Measurements from ENCODE around the gene PAFAH2.

PAFAH2 gene

DNA sequence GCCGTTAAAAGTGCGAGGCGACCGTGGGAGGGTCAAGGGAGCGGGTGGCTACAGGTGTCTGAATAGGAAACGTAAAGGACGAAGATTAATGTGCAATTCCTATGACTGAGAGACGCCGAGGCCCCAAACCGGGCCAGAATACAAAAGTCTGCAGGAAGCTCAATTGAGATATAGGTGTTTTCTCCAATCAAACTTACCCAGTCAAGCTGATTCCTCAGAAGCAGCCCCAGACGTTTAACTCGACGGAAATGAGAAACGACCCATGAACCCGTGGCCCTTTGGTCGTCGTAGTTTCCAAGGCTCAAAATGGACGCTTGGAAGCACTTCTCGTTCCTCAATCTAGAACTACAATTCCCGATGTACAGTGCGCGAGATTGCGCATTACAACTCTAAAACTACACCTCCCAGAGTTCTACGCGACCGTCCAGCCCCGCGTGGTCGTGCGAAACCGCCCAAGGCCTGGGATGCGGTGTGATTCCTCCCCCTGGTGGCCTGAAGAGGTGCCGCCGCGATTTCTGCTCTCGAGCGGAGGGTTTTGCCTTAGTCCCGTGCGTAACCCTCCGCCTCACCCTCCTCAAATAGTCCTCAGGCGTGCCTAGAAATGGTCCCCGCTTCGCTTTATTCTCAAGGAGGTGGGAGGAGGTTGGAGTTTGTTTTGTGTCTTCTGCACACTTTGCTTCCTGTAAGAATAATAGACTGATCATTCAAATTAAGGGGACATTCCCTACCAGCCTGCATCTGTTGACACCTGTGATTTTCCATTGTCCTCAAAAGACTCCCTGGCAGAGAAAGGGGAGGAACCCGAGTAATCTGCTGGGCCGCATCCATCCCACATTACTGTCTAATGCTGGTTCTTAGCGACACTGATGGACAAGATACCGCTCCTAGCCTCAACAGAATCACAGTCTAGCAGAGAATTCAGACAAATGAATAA lies at the start of gene PAFAH2:
TSS of gene PAFAH2 (minus strand) at position 236 of the 934 bp plus-strand sequence. CDS start 7,247 bp downstream, outside the sequence.
- peak; percentile 98 for FAIRE-seq

DNA sequence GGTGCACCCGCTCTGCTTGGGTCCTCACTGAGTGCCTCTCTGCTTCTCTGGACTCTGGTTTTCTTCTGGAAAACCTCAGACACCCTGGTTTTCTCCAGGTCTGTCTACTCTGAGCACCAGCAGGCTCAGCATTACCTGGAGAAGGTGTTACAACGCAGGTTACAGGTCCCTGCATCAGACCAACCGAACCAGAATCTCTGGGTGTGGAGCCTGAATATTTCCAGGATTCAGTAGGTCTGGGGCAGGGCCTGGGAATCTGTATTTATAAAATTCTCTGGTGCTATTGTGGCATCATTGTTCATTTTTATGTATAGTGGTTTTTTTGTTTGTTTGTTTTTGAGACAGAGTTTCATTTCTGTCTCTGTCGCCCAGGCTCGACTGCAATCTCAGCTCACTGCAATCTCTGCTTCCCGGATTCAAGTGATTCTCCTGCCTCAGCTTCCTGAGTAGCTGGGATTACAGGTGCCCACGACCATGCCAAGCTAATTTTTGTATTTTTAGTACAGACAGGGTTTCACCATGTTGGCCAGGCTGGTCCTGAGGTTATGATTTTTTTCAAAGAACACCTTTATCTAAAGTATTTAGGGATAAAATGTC lies 49.5 kb upstream of the PAFAH2 start:
- no peak for FAIRE-seq

DNA sequence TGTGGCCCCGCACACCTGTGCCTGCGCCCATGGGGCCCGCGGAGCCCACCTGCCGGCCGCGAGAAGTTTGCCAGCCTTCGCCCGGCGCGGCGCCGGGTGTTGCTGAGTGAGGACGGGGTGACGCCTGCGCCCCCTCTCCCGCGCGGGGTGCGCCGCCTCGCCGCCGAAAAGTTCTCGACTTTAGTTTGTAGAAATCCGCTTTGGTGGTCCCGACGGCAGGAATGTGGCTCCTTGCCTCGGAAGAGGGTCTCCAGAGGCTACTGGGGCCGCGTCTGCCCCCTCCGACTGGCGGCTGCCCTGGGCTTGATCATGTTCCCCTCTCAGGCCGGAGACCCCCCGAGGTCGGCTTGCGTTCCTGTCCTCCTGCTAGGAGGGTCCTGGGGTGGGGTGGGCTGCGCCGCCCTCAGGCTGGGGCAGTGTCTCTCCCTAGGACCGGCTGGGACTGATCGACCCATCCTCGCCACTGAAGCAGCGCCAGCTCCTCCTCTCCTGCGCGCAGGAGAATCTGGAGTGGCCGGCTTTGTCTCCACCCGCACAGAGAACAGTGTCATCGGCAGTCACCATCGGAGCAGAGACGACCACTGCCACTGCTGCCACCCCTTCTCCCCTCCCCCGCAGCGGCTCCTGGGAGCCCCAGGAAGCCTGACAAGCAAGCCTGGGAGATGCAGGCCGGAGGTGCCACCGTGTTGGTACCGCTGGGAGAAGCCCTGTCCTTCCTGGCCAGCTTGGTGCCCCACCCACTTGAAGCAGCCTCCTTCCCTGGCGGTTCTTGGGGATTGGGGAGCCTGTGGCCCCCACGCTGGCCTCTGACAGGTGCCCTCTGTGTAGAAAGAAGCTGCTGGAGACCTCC lies 48.6 kb upstream of the PAFAH2 start:
- no peak for FAIRE-seq

DNA sequence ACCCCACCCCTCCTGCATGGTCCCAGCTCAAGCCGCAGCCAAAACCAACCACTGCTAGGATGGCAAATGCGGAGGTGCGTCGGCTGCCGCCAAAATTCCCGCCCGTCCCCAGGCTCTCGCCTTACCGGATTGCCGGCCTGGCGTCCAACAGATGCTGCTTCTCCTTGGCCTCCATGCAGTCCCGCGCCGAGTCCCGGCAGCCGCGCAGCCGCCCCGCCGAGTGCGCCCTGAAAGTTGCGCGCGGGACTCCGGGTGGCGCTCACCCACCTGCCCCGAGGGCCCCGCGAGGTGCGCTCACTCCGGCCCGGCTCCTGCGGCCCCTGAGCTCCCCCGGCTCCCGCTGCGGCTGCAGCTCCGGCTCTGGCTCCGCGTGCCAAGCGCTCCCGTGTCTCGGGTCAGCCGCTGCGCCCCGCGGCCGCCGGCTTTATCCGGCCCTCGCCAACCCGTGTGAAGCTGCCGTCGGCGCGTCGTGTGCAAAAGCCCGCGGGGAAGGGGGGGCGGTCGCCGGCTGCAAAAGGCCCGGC lies 47.9 kb upstream of the PAFAH2 start, which contains the start of gene SLC30A2:
TSS of gene SLC30A2 (minus strand) at position 397 of the 524 bp plus-strand sequence. CDS start at position 175, 222 bp downstream.
- FAIRE-seq: no peak

DNA sequence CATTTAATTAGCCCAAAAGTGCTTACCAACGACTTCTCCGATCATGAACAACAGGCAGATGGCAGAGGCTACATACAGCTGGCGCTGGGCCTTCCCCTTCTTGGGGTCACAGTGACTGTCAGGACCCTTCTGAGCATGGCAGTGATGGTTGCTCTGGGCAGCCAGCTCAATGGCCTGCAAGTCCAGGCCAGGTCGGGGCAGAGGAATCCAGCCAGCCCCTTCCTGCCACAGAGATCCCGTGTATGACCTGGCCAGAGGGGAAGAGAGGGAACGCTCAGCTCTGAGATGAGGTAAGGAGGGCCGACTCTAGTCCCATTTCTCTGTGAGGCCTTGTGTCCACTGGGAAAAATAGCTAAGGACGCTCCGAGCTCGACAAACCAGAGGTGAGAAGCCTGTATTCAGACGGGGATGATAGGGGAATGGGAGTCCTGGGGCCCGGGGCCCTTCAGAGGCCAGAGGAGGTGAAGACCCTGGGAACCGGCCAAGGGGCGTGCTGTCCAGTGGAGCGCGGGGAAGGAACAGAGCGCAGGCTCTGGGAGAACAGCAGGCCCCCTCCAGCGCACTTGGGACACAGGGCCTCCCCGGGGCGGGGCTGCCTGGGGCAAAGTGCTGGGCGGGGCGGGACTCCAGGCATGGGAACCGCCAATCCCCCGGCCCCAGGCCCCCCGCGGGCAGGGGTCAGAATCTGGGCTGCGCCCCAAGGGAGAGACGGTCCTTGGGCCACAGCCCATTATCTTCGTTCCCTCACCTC lies 47.3 kb upstream of the PAFAH2 start:
- no peak for FAIRE-seq

DNA sequence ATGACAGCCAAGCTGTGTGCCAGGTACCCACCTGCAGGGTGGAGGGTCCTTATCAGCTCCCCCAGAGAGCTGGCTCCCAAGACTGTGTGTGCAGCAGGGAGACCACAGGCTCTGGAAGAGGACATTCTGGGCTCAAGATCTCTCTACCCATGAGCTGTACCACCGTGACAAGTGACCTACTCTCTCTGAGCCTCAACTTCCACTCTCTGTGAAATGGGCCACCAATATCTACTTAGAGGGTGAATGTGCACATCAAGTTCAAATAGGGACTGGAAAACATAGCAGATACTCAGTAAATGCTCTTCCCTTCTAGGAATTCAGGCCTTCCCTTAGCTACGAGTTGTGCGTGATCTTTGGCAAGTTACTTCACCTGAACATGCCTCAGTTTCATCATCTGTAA lies 46.6 kb upstream of the PAFAH2 start:
- no peak for FAIRE-seq

DNA sequence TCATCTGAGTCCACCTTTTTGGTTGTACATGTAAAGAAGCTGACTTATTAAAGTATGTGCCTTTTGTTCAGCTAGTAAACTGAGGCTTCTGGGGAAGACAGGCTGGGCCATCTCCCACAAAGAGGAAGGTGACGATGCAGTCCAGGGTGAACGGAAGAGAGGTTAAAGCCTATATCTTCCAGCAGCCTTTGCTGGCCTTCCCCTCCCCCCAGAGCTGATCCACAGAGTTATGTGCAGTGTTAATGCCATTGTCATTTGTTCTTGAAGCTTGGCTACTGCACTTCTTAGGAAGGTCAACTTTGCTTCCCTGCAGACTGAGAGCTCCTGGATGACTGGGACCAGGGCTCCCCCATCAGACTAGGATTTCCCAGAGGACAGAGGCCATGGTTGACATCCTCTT lies 45.9 kb upstream of the PAFAH2 start:
- FAIRE-seq: no peak

DNA sequence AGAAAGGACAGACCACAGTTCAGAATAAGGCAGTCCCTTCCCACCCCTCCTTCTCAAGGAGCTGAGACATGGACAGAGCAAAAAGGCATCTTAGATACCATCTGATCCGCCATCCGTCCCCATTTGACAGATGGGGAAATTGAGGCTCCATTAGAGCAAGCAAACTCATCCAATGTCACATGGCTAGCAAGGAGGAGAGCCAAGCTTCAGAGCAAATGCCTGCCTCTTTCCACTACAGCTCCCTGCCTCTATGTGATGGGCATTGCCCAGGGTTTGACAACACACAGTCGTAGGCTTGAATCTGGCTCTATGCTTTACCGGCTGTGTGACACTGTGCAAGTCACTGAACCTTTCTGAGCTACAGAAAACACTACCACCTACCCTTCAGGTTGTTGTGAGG lies 44.1 kb upstream of the PAFAH2 start:
- no peak for FAIRE-seq

DNA sequence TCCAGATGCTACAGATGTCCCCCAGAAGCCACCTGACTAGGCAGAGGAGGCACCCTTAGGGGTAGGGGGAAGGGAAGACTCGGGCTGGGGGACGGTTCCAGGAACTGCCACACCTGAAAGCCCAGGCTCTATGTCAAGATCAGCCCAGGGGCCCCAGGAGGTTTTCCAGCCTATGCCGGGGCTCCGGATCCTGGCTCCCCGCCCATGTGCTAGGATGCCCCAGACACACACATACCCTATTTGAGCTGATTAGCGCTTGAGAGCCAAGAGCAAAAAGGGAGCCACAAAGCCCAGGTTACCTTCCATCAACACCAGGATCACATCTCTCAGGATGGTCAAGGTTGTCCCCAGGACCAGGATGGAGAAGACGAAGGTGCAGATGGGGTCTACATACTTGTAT lies 43.5 kb upstream of the PAFAH2 start:
- FAIRE-seq: no peak

DNA sequence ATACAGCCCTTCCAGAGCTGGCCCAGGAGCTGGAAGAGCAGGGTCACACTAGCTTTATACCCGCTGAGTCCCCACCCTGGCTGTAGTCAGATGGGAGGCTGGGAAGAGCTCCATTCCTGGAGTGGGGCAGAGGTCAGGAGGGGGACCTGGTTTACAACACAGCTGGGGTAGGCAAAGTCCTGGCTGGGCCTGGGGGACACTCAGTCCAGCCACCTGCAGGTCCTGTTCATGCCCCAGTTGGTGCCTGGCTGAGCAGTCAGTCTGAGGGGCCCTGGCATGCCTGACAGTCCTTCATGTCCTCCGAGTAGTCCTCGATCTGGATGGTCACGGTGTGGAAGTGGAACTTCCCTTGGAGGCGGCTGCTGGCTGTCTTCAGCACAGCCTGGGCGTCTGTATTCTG lies 41.0 kb upstream of the PAFAH2 start:
- no peak for FAIRE-seq

DNA sequence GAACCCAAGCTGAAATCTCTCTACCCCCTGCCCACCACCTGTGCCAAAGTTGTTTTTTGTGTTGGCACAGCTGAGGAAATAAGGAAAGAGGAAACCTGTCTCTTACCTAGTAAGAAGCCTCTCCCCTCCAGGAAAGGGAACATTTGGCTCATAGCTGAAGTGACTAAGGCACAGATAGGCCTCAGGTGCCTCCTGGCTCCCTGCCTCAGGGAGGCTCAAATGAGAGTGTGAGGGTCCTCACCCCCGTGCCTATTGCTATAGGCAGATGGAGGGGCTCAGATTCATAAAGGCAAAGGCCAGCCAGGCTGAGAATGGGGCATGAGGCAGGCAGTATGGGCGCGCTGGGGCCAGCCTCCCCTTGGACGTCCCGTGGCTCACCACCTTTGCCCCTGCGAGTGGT lies 40.6 kb upstream of the PAFAH2 start:
- no peak for FAIRE-seq

DNA sequence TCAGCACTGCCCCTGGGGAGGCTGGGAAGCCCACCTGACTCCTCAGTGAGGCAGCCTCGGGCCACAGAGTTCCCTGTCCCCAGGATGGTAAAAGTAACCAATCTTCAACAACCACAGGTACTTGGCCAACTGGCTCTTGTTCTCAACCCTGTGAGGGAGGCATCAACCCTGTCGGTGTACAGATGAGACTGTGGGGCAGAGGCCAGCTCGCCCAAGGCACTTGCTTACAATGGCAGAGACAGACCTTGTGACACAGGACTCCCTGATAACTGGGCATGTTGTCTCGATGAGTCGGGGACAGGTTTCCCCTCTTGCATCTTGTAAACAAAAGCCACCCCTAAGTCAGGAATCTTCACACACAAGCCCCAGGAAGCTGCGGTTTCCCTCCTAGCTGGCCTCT lies 40.0 kb upstream of the PAFAH2 start:
- no peak for FAIRE-seq

DNA sequence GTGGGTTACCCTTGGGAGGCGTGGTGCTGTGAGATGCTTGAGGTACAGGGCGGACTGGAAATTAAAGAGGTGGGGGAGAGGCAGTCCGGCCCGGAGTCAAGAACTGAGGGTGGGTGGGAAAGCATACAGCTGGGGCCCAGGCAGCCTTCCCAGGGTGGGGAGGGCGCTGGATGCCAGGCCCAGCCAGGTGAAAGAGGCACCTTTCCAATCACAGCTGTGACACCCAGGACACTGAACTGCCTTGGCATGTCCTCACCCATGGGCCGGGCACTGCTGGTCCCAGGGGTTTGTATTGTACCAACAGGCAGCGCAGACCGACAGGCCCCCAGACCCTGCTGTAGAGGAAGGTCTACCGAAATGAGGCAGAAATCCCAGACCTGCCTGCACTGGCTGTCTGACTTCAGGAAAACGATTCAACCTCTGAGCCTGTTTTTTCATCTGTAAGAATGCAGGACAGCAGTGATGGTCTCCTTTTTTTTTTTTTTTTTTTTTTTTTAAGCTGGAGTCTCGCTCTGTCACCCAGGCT lies 39.0 kb upstream of the PAFAH2 start:
- no peak for FAIRE-seq

DNA sequence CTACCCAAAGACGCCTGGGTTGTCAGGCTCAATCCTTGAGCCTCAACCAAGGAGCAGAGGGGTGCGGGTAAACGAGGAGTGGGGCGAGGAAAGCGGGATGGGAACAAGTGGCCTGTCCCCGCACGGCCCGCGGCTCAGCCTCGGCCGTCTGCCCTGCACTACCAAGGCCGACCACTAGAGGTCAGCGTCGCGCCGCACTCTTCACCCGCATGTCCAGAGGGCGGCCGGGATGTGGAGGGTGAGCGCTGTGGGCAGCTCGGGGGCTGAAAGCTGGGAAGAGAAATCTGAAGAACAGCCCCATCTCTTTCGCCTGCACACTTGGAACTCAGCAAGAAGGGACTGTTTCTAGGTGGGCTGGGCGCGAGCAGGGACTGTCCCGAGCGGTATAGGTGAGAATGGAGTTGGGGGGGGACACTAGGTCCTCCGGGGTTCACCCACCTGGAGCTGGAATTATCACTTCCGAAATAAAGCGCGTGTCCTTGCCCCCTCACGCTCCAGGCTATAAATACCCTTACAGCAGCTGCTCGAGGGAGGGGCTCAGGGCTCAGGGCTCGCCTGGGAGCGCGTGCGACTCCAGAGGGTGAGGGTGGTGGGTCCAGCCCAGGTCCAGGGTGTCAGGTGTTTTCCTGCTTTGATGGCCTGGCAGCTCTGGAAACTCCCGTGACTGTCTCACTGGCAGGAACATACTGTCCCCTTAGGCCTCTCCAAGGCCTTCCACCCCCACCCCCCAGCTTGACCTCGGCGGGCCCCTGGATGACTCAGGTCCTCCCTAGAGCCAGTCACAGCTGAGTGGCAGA lies 38.3 kb upstream of the PAFAH2 start:
- FAIRE-seq: no peak

DNA sequence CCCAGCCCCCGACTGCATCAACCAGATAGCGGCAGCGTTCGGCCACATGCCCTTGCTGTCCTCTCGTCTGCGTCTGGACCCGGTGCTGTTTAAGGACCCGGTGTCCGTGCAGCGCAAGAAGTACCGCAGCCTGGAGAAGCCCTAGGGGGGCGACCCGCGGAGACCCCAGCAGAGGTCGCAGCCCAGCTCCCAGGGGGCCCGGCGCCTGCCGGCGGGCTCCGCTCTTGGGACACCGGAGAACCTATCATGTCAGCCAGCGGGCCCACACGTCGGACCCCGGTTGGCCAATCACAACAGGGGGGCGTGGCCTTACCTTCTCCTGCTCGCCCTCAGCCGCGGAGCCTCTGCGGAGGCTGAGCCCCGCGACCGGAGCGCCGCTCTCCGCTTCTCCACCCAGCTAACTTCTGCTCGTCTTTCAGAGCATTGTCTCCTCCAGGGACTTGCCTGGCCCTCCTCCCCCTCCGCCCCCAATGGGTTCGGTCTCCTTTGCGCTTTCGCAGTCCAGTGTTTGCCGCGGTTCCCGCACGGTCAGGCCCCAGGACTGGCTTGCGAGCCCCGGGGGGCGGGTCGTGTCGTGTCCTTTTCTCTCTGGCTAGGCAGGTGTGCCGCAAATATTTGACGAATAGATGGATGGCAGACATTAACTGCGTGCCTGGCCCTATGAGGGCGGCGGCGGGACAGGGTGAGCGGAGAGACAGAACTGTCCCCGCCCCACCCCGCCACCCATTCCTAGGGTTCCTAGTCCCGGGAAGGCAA lies 37.5 kb upstream of the PAFAH2 start:
- no peak for FAIRE-seq

DNA sequence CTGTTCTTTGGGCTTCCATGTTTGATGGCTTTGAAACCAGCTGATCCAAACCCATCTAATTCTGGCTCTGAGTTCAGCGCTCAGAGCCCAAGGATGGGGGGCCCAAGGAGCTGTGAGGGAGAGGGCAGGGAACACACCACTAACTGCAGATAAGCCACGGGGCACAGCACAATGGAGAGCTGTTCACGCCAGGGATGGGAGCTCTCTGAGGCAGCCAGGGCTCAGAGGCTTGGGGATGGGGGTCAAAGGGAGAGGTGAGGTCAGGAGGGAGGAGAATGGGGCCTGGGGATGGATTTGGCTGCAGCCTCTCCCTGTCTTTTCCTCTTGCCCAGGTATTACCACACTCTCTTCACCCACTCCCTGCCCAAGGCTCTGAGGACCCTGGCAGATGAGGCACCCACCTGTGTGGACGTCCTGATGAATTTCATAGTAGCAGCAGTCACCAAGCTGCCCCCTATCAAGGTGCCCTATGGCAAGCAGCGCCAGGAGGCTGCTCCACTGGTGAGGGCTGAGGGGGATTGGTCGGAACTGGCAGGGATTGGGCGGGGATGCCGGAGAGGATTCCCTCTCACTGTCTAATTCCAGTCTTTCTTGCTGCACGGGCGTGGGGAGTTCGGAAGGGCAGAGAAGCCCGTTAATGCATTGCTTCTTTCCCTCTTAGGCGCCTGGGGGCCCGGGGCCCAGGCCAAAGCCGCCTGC lies 36.8 kb upstream of the PAFAH2 start:
- FAIRE-seq: no peak

DNA sequence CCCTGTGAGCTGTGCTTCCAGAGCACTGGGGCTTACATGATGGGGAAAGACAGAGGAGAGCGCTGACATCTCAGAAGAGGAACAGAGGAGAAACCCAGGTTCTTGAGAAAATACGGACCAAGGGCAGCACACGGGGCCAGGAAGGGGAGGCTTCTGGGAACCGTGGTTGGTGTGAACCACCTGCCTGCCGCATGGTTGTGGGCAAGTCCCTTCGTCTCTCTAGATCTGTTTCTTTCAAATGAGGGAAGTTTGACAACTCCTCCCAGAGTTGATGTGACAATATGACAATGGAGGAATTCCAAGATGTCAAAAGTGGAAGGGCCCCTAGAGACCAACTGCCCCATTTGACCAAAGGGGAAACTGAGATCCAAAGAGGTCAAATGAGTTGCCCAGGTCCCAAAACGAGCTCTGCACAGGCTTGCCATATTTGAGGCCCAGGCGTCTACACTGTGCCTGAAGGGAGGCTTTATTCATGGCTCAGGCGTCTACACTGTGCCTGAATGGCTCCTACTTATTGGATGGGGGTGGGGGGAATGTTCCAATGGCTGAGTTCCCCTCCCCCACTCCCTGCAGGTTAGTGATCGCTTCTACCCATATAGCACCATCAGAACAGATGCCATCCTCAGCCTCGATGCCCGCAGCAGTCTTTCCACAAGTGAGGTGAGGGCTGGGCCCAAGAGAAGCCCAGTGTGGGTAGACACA lies 34.9 kb upstream of the PAFAH2 start:
- no peak for FAIRE-seq

DNA sequence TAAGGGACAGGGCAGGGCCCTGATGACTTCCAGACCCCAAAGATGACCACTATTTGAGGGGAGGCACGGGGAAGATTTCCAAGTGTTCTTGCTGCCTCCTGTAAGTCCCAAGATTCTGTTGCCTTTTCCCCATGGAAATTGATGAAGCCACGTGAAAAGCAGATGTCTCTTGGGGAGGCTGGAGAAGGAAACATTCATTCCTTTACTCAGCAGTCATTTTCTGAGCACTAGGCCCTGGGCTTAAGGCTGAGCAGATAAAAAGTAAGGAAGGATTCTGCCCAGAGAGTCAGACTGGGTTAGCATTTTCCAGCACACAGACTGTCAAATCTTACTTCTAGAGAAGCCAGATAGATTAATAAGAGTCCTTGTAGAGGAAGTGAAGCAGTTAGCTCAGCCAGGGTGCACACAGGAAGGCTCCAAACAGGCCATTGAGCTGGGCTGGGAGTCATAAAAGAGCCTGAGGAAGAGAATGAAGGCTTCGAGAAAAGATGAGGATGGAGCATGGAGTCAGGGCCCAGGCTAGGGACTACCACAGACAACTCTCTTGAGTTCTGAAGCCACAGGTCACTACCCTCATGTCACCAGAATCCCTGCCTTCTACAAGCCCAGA lies 33.9 kb upstream of the PAFAH2 start:
- no peak for FAIRE-seq

DNA sequence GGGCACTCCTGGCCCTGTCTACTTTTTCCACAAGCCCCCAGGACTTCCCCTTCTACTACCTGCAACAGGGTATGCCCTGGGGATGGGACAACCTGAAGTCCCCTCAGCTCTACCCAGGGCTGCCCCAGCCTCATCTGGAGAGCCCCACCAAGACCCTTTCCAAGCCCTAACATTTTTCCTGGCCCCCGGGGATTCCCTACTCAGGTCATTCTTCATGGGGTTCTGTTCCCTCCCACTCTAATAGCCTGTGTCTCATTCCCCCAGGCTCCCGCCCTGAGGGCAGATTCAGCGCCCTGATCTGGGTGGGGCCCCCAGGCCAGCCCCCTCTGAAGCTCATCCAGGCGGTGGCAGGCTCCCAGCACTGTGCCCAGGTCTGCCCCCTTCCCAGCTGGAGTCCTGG lies 33.3 kb upstream of the PAFAH2 start:
- FAIRE-seq: no peak
